NCI-H2227 treated with DMSO at 0.1 percent for 48 hours (cell line): ENCODE results near the gene EMC7.

Source experiments
- DNase-seq: peaks from one replicate; lab custom pipeline; 2025; lab: John Stamatoyannopoulos, UW

EMC7 gene

GRCh38 chr15:34038023-34038870, 63.4 kb downstream of the EMC7 start:
- DNase-seq: peak; percentile 37
